GOT3 (cell line): ENCODE measurements around the gene UBXN1.
"Not testable (repeated sequence)": the region's sequence is repeated elsewhere in the genome, so short reads cannot be mapped to it uniquely, and the experiment has no call there.

Source experiments
- DNase-seq: peaks from one replicate; lab custom pipeline; 2025; ENCODE audit warnings: mixed read lengths; lab: John Stamatoyannopoulos, UW

The UBXN1 gene

GRCh38 chr11:62708793-62709192 is 29.9 kb upstream of the UBXN1 start:
- no peak for DNase-seq

- no peak for DNase-seq
These were observed 29.5 kb upstream of the UBXN1 start for GRCh38 chr11:62708392-62708791.

GRCh38 chr11:62707277-62707861 is 28.5 kb upstream of the UBXN1 start, which contains the start of the genes BSCL2 and GNG3:
TSS of gene BSCL2 (minus strand) at chr11:62707424. CDS start at chr11:62707195, 229 bp downstream.
TSS of gene GNG3 (plus strand) at chr11:62707676. CDS start at chr11:62708296, 620 bp downstream.
- DNase-seq = no peak

GRCh38 chr11:62706850-62707247 is 28.0 kb upstream of the UBXN1 start:
- no peak for DNase-seq

- DNase-seq = peak; percentile 88
These were observed 27.3 kb upstream of the UBXN1 start for GRCh38 chr11:62705880-62706849.

- DNase-seq = no peak
These were observed 26.5 kb upstream of the UBXN1 start for GRCh38 chr11:62705413-62705812.

DNA sequence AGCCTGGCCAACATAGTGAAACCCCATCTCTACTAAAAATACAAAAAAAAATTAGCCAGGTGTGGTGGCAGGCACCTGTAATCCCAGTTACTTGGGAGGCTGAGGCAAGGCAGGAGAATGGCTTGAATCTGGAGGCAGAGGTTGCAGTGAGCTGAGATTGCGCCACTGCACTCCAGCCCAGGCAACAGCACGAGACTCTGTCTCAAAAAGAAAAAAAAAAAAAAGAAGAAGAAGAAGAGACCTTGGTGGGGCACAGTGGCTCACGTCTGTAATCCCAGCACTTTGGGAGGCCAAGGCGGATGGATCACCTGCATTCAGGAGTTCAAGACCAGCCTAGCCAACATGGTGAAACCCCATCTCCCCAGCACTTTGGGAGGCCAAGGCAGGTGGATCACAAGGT is 25.0 kb upstream of the UBXN1 start:
- DNase-seq = not testable (repeated sequence)

GRCh38 chr11:62702246-62702645 is 23.4 kb upstream of the UBXN1 start:
- DNase-seq = no peak

GRCh38 chr11:62694455-62695167 is 15.7 kb upstream of the UBXN1 start:
- no peak for DNase-seq

DNA sequence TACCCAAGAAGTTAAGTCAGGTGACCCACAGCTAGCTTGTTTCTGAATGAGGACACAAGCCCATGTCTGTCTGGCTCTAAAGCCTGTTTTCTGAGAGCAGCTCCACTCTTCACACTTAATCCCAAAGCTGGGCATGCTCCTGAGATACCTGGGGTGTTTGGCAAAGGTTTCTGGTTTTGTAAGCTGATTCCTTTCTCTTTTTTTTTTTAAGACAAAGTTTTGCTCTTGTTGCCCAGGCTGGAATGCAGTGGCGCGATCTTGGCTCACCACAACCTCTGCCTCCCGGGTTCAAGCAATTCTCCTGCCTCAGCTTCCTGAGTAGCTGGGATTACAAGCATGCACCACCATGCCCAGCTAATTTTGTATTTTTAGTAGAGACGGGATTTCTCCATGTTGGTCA is 14.8 kb upstream of the UBXN1 start:
- not testable (repeated sequence) for DNase-seq

DNA sequence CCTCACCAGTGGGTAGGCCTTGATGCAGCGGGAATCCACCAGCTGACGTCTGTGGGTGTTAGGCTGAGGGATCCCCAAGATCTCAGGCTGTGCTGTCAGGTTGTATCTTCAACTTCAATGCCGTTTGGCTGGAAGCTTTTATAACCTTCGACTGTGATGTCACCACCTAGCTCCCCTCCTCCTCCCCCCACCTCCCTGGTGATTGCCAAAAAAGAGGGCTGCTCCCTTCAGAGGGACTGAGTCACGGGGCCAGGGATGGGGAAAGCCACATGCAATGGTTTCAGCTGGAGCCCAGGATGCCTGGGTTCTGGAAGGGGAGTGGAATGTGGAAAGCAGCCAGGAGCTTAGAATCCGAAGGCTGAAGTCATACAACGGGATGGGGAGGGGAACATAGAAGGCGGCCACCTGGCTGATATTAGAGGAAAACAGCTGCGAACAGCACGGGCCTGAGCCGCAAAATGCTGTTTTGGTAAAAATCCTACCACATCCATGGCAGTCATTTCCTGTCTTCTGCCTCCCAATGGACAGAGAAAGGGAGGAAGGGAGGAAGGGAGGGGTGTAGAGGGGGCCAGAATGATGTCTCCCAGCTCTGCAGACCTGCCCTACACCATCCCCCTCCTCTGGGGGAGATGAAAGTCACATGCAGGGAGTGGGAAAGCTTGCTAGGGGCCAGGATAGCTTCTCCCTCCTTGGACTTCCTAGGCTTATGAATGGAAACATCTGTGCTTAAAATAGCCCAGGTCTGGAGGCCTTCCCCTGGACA is 10.7 kb upstream of the UBXN1 start, which contains the start of gene LRRN4CL:
Gene LRRN4CL (minus strand): TSS at position 110 of the 763 bp plus-strand sequence. CDS start 1,022 bp downstream, outside the sequence.
- DNase-seq = peak; percentile 21

GRCh38 chr11:62688491-62688890 is 9.6 kb upstream of the UBXN1 start:
- no peak for DNase-seq

DNA sequence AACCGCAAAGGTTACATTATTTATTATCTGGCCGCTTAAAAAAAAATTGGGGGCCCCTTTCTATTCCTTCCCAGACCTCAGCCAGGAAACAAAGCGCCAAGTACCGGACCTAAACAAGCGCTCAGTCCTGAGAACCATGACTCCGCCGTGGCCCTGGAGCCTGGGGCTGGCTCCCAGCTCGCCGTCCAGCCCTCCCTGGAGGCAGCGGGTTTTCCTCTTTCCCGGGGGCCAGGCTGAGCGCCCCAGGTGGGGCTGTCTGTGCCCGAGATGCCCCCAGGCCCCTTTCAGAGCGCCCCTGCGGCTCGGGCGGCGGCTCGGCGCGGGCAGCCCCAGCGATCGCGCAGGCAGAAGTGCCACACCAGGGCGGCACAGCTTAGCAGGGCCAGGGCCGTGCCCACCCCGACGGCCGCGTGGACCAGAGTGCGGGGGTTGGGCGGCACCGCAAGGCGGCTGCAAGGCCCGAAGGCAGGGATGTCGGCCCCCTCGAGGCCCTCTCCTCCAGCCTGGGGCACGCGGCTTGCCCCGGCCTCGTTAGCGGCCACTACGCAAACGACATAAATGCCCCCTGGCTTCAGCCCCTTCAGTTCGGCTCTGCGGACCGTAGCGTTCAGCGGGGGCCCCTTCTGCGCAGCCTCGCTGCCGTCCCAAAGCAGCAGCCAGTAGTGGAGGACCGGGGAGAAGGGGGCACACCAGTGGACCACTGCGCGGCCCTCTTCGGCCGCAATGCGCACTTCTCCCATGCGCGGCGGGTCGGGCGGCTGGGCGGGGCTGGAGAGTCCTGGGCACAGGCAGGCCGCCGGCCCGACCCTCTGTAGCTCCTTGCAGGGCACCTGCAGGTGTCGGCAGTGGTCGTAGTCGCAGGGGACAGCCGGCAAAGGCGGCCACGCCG is 8.9 kb upstream of the UBXN1 start:
- no peak for DNase-seq

DNA sequence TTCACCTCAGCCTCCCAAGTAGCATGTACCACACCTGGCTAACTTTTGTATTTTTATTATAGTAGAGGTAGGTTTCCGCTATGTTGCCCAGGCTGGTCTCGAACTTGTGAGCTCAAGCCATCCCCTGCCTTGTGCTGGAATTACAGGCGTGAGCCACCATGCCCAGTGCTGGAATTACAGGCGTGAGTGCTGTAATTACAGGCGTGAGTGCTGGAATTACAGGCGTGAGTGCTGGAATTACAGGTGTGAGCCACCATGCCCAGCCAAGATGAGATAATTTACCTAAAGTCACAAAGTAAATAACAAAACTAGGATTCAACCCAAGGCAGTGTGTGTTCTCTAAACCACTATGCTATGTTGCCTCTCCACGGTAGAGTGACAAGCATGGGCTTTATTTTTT is 3.6 kb upstream of the UBXN1 start:
- no peak for DNase-seq

DNA sequence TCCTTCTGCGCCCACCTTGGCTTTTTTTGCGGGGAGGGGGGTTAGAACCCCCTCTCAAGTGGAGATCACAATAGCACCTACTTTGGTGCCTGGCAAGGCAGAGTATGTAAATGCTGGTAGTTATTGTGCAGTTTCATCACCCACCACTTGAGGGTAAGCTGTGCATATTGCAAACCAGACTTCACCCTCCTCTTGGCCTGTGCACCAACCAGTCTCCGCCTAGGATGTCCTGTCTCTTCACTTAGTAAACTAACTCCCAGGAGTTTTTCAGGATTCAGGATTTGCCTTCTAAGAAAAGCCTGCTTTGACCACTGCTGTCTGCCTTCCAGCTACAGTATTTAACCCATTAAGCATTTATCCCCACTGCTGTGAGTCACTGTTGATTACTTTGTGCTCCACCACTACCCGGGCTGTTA is 2.0 kb upstream of the UBXN1 start:
- peak; percentile 21 for DNase-seq

DNA sequence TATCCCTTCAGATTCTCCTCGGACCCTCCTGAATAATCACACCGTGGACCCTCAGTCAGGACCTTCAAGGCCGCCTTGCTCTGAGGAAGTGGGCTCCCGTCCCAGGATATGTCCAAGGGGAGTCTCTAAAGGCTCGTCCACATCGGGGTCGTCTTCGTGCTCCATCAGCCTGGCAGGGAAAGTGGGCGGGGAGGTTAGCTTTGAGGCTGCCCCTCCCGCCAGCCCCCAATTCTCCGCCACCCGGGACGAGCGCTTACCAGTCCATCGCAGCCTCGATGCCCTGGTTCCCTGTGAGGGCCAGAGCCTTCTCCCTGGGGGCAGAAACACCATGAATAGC is 472 bp downstream of the UBXN1 start:
- DNase-seq = no peak

- no peak for DNase-seq
These were observed 1.2 kb downstream of the UBXN1 start for GRCh38 chr11:62677714-62678113.

DNA sequence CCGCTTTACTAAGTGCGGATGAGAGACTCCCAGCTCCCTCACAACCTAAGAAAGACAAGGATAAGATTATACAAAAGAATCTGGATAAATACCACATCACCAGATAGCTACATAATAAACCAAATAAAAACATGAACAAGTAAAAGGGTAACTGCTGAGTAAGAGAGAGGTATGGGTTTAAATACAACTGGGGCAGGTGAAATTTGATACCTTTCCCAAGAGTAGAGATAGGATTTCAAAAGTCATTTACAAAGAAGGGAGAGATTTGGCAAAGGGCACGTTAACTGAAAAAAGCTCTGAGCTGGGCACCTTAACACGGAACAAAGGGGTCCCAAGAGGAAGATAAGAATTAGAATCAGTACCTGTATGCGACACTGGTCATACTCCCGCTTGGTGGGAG is 1.7 kb downstream of the UBXN1 start:
- no peak for DNase-seq

DNA sequence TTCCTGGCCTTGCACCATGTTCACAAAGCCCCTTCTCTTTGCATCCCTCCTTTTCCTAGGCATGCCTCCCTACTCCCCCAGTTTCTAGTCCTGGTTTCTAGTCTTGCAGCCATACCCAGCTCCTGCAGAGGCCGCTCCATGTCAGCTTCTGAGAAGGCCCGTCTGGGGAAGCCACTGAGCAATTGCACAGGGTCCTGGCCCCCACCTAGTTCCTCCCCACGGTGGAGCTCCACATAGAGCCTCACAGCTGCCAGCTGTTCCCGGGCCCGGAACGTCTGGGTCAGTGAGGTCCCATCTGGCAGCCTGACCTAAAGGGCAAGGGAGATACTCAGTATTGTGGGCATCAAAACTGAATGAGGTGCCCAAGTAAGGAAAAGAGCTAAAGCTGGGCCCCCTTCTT is 2.2 kb downstream of the UBXN1 start:
- no peak for DNase-seq

GRCh38 chr11:62675415-62675814 is 3.5 kb downstream of the UBXN1 start:
- DNase-seq = not testable (repeated sequence)

DNA sequence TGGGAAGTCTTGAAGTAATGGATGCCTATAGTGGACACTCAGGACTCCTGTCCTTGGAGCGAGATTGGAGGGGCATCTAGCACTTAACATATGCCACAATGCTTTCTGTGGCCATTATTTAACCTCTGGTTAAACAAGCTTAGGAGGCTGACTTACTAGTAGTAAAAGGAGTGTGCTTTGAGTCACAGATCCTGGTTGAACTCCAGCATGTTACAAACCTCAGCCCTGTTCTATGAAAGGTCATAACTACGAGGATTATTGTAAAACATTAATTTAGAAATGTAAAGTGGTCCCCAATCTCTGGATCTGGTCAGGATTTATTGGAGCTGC is 5.7 kb downstream of the UBXN1 start:
- DNase-seq = no peak
